ENCODE data around the gene KY. TPM values are rescaled to one million over a fixed set of nuclear protein-coding genes. Genes with fewer than 3 reads are reported as not detected.

The KY gene
- total RNA-seq, 1 donor from 2014 or later = 1.6 TPM

- no peak for DNase-seq (ENCODE audit: low read depth)
Measured at GRCh38 chr3:134672571-134672970, 21.7 kb upstream of the KY start.

GRCh38 chr3:134667956-134668355, 17.1 kb upstream of the KY start:
- DNase-seq (ENCODE audit: low read depth) = no peak

- no peak for DNase-seq (ENCODE audit: low read depth)
Measured at GRCh38 chr3:134667406-134667805, 16.6 kb upstream of the KY start.

GRCh38 chr3:134666885-134667284, 16.1 kb upstream of the KY start:
- no peak for DNase-seq (ENCODE audit: low read depth)

GRCh38 chr3:134666466-134666865, 15.6 kb upstream of the KY start:
- peak; percentile 57 for DNase-seq (ENCODE audit: low read depth)

GRCh38 chr3:134666052-134666451, 15.2 kb upstream of the KY start:
- DNase-seq (ENCODE audit: low read depth) = no peak

- DNase-seq (ENCODE audit: low read depth) = no peak
Measured at GRCh38 chr3:134665243-134665642, 14.4 kb upstream of the KY start.

- peak; percentile 97 for DNase-seq (ENCODE audit: low read depth)
Measured at GRCh38 chr3:134663721-134664456, 13.1 kb upstream of the KY start.

- DNase-seq (ENCODE audit: low read depth) = no peak
Measured at GRCh38 chr3:134660046-134660441, 9.2 kb upstream of the KY start.

GRCh38 chr3:134659391-134660045, 8.7 kb upstream of the KY start:
- DNase-seq (ENCODE audit: low read depth) = no peak

GRCh38 chr3:134658555-134658954, 7.7 kb upstream of the KY start:
- no peak for DNase-seq (ENCODE audit: low read depth)

GRCh38 chr3:134656211-134656800, 5.5 kb upstream of the KY start:
- DNase-seq (ENCODE audit: low read depth) = no peak

GRCh38 chr3:134655706-134656105, 4.9 kb upstream of the KY start:
- DNase-seq (ENCODE audit: low read depth) = no peak

- DNase-seq (ENCODE audit: low read depth) = no peak
Measured at GRCh38 chr3:134654031-134654430, 3.2 kb upstream of the KY start.

GRCh38 chr3:134652886-134653630, 2.2 kb upstream of the KY start:
- DNase-seq (ENCODE audit: low read depth) = no peak

- peak; percentile 48 for DNase-seq (ENCODE audit: low read depth)
Measured at GRCh38 chr3:134652409-134652831, 1.6 kb upstream of the KY start.

GRCh38 chr3:134651347-134652041, 672 bp upstream of the KY start:
- DNase-seq (ENCODE audit: low read depth) = peak; percentile 70

- no peak for DNase-seq (ENCODE audit: low read depth)
Measured at GRCh38 chr3:134649106-134649705, 1.6 kb downstream of the KY start.

- DNase-seq (ENCODE audit: low read depth) = no peak
Measured at GRCh38 chr3:134647902-134648760, 2.7 kb downstream of the KY start.

GRCh38 chr3:134646086-134646485, 4.7 kb downstream of the KY start:
- DNase-seq (ENCODE audit: low read depth) = no peak

Measured in myocyte (in vitro differentiated cells).